Measurements from ENCODE around the gene MARK3. TPM values are rescaled to one million over a fixed set of nuclear protein-coding genes. Genes with fewer than 3 reads are reported as not detected.

Gene MARK3
- total RNA-seq, 4 donors from 2014 or later: 61.3 to 98.0 (median 78.8) TPM

- in situ Hi-C loops (cut with MboI; ENCODE audit: low pct_ligation_motif_present in 1 of 4, low pct_unique_long_range_greater_than_20kb in 1 of 4, low sequenced_read_pairs in 3 of 4) (no loop called here), intact Hi-C loops (cut with DNase I; ENCODE audit: low total_unique reads) (no loop called here)
- Histone ChIP-seq H3K27ac (no peak overlapping the region), H3K4me3 (no peak overlapping the region), H3K4me1 (peaks cover 17 to 79% (median 56%) of the 10 kb centered on the region in 4 donors), H3K27me3 (no peaks in the 10 kb centered on the region), H3K9me3 (no peaks in the 10 kb centered on the region), H3K36me3 (no peaks in the 10 kb centered on the region)
- TF ChIP-seq EP300 (IDR thresholded peaks at IDR 0.05; ENCODE audit: low read depth): no peak
- no peak for TF ChIP-seq CTCF (IDR thresholded peaks at IDR 0.05)
- no peak for TF ChIP-seq POLR2A (IDR thresholded peaks at IDR 0.05)
- TF ChIP-seq POLR2AphosphoS5 (IDR thresholded peaks at IDR 0.05): no peak
- no peak for DNase-seq
- WGBS, 2 donors (ENCODE audit: low coverage in 1 of 2): 94 to 100% methylated on average over 1 to 2 of the region's 2 CpGs
These were observed 11.2 kb downstream of the MARK3 start for GRCh38 chr14:103396463-103396862.

GRCh38 chr14:103398427-103399195, 13.4 kb downstream of the MARK3 start:
- peaks cover 21 to 80% (median 51%) of the 10 kb centered on the region in 4 donors for H3K4me1 ChIP-seq
- H3K27ac ChIP-seq: no peak overlapping the region
- H3K9me3 ChIP-seq: no peaks in the 10 kb centered on the region
- H3K4me3 ChIP-seq: no peak overlapping the region
- no peaks in the 10 kb centered on the region for H3K36me3 ChIP-seq
- DNase-seq: no peak
- WGBS, 2 donors (ENCODE audit: low coverage in 1 of 2): 79 to 81% methylated on average over 7 of the region's 7 CpGs
- TF ChIP-seq CTCF (IDR thresholded peaks at IDR 0.05) (no peak), EP300 (IDR thresholded peaks at IDR 0.05; ENCODE audit: low read depth) (no peak), POLR2AphosphoS5 (IDR thresholded peaks at IDR 0.05) (no peak), POLR2A (IDR thresholded peaks at IDR 0.05) (no peak)
- intact Hi-C loops (cut with DNase I; ENCODE audit: low total_unique reads) (no loop called here), in situ Hi-C loops (cut with MboI; ENCODE audit: low pct_ligation_motif_present in 1 of 4, low pct_unique_long_range_greater_than_20kb in 1 of 4, low sequenced_read_pairs in 3 of 4) (no loop called here)
- no peaks in the 10 kb centered on the region for H3K27me3 ChIP-seq

- Histone ChIP-seq H3K36me3 (peaks cover 0 to 5% (median 0%) of the 10 kb centered on the region in 4 donors), H3K27ac (no peak overlapping the region), H3K9me3 (no peaks in the 10 kb centered on the region), H3K4me3 (no peak overlapping the region), H3K27me3 (no peaks in the 10 kb centered on the region), H3K4me1 (peaks cover 21 to 79% (median 42%) of the 10 kb centered on the region in 4 donors)
- no peak for TF ChIP-seq POLR2A (IDR thresholded peaks at IDR 0.05)
- no peak for TF ChIP-seq POLR2AphosphoS5 (IDR thresholded peaks at IDR 0.05)
- no peak for TF ChIP-seq CTCF (IDR thresholded peaks at IDR 0.05)
- TF ChIP-seq EP300 (IDR thresholded peaks at IDR 0.05; ENCODE audit: low read depth): no peak
- in situ Hi-C loops (cut with MboI; ENCODE audit: low pct_ligation_motif_present in 1 of 4, low pct_unique_long_range_greater_than_20kb in 1 of 4, low sequenced_read_pairs in 3 of 4): no loop called here
- no peak for DNase-seq
- intact Hi-C loops (cut with DNase I; ENCODE audit: low total_unique reads): no loop called here
- 0 to 94% methylated on average over 1 to 4 of the region's 4 CpGs for WGBS, 2 donors (ENCODE audit: low coverage in 1 of 2)
These were observed 15.3 kb downstream of the MARK3 start for GRCh38 chr14:103400537-103400936.

GRCh38 chr14:103401223-103402214, 16.3 kb downstream of the MARK3 start:
- no peaks in the 10 kb centered on the region for H3K9me3 ChIP-seq
- in situ Hi-C loops (cut with MboI; ENCODE audit: low pct_ligation_motif_present in 1 of 4, low pct_unique_long_range_greater_than_20kb in 1 of 4, low sequenced_read_pairs in 3 of 4) (no loop called here), intact Hi-C loops (cut with DNase I; ENCODE audit: low total_unique reads) (no loop called here)
- H3K27me3 ChIP-seq: no peaks in the 10 kb centered on the region
- H3K36me3 ChIP-seq: peaks cover 0 to 14% (median 0%) of the 10 kb centered on the region in 4 donors
- H3K4me3 ChIP-seq: no peak overlapping the region
- TF ChIP-seq CTCF (IDR thresholded peaks at IDR 0.05): no peak
- no peak for TF ChIP-seq POLR2A (IDR thresholded peaks at IDR 0.05)
- no peak for TF ChIP-seq EP300 (IDR thresholded peaks at IDR 0.05; ENCODE audit: low read depth)
- no peak for TF ChIP-seq POLR2AphosphoS5 (IDR thresholded peaks at IDR 0.05)
- 67 to 85% methylated on average over 7 to 10 of the region's 10 CpGs for WGBS, 2 donors (ENCODE audit: low coverage in 1 of 2)
- H3K27ac ChIP-seq: peak overlapping the region in 1 of 4 donors; percentile 3
- H3K4me1 ChIP-seq: peaks cover 21 to 69% (median 35%) of the 10 kb centered on the region in 4 donors
- DNase-seq: no peak
